HG02943 (cell line): Measurements from ENCODE around the gene REXO5.
A peak's percentile ranks its signal among the peaks of the same experiment; 100 is the strongest.
"Not testable (repeated sequence)": the region's sequence is repeated elsewhere in the genome, so short reads cannot be mapped to it uniquely, and the experiment has no call there.

Experiments
- ATAC-seq: cut with Tn5 transposase; IDR thresholded peaks from one replicate; pipeline ENCODE4 v1.9.1; 2021; ENCODE audit warnings: mild to moderate bottlenecking, low read depth, moderate library complexity; ENCODE audit not compliant: unreplicated experiment

Gene REXO5

DNA sequence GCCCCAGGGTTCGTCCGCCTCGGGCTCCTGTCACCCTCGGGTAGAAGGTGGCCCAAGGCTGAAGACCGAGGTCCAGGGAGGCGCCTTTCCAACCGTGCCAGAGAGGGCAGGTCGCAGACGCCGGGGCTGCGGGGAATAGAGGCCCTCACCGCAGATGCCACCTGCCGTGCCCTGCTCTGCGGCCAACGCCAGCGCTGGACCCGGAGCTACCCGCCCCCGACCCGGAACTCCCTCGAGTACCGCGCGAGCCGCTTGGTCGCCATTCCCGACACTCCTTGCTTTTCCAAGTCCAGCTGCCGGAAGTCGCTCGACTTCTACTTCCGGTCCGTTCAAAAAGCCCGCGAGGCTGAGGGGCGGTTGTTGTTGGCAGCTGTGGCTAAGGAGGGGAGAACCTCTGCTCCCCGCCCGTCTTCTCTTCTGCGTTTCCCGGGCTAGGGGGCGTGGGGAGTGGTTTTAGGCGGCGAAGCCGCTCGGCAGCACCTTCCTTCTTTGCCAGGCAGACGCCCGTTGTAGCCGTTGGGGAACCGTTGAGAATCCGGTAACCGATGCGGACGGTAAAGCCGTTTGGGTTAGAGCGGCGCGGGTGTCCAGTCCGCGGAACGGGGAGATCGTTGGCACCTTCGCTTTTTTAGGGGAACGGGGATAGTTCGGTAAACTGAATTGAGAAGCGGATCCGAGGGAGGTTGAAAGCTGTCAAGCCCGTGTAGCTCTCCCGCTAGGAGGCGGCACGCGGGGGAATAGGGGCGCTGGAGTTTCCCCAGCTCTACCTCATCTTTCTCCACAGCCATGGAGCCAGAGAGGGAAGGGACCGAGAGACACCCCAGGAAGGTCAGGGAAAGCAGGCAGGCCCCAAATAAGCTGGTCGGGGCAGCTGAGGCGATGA, at the start of gene REXO5, which contains the start of gene ERI2:
Gene REXO5, plus strand, starts transcription at position 360 of the 883 bp plus-strand sequence. Its CDS starts 427 bp downstream, at position 787.
Gene ERI2, minus strand, starts transcription at position 305 of the 883 bp plus-strand sequence. Its CDS starts 42 bp downstream, at position 263.
- peak; percentile 70 for ATAC-seq

GRCh38 chr16:20760346-20760745, 46.0 kb upstream of the REXO5 start:
- ATAC-seq, result no peak

GRCh38 chr16:20761175-20761574, 45.2 kb upstream of the REXO5 start:
- no peak for ATAC-seq

DNA sequence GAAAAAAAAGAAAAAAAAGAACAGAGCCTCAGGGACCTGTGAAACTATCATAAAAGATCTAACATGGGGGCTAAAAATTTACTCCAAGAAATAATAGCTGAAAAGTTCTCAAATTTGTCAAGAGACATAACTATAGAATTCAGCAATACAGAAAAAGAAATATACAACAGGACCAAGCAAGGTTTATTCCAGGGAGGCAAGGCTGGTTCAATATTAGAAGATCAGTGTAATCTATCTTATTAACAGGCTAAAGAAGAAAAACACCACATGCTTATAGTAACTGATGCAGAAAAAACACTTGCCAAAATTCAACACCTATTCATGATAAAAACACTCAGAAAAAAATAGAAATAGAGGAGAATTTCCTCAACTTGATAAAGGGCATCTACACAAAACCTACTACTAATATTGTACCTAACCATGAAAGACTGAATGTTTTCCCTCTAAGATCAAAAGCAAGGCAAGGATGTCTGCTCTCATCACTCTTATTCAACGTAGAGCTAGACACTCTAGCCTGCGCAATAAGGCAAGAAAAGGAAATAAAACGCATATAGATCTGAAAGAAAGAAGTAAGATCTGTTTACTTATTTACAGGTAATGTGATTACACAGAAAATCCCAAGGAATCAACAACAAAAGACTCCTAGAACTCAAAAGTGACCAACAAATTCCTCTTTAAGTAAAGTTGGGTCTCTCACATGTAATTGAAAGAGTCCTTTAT, 43.8 kb upstream of the REXO5 start:
- no peak for ATAC-seq

DNA sequence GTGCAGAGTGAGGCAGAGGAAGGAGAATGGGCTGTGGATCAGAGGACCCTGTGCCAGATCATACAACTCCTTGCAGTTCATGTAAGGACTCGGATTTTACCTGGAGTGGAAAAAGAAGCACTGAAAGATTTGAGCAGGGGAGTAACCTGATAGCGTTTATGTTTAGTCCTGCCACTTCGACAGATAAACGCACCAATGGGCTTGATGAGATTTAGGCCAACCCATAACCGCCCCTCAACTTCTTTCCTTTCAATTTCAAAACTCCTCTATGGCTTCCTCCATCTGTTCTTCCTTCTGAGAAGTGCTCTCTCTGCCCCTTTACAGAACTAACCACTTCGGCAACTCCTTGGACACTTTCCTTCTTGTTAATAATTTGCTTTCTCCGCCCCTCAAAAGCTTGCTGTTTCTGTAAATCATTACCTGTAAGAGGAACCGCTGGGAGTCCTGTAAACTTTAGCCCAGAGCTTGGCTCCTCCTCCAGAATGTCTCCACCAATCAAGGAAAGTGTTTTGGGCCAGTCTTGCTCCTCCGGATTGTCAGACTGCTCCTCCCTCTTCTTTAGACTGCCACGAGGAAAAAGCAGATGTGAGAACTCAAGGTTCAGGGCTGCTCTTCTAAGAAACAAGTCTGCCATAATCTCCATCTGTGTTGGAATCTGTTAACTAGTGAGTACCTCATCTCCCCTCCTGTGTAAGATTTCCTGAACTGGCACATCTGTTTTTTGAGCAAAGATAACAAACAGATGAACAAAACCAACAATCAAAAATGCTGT, 42.7 kb upstream of the REXO5 start, which contains the start of gene ACSM3:
Gene ACSM3, plus strand, starts transcription at position 554 of the 772 bp plus-strand sequence. CDS start 6,021 bp downstream, outside the sequence.
- ATAC-seq, result peak; percentile 99

GRCh38 chr16:20764448-20764847, 41.9 kb upstream of the REXO5 start:
- not testable (repeated sequence) for ATAC-seq

- no peak for ATAC-seq
Observed at GRCh38 chr16:20765732-20766131, 40.6 kb upstream of the REXO5 start.

GRCh38 chr16:20766294-20766693, 40.0 kb upstream of the REXO5 start:
- ATAC-seq, result no peak

DNA sequence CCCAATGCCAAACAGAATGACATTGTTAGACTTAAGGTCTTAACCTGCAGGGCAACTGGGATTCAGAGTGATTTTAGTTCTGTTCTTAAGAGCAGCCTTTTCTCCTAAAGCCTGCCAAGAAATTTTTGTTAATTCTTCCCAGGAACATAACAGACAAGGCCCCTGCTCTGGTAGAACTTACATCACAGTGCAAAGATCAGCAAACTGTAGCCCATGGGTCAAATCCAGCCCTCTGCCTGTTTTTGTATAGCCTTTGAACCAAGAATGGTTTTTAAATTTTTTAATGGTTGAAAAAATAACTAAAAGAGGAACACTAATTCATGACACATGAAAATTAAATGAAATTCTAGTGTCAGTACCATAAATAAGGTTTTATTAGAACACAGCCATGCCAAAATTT, 38.8 kb upstream of the REXO5 start:
- no peak for ATAC-seq

- ATAC-seq, result no peak
Observed at GRCh38 chr16:20768121-20768520, 38.2 kb upstream of the REXO5 start.

GRCh38 chr16:20768818-20769217, 37.5 kb upstream of the REXO5 start:
- no peak for ATAC-seq

DNA sequence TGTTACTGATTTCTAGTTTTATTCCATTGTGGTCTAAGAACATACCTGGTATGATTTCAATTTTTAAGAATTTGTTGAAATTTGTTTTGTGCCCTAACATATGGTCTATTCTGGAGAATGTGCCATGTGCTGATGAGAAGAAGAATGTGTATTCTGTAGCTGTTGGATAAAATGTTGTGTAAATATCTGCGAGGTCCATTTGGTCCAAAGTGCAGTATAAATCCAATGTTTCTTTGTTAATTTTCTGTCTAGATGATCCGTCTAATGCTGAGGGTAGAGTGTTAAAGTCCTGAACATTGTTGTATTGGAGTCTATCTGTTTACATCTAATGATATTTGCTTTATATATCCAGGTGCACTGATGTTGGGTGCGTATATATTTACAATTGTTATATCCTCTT, 32.6 kb upstream of the REXO5 start:
- ATAC-seq, result no peak

DNA sequence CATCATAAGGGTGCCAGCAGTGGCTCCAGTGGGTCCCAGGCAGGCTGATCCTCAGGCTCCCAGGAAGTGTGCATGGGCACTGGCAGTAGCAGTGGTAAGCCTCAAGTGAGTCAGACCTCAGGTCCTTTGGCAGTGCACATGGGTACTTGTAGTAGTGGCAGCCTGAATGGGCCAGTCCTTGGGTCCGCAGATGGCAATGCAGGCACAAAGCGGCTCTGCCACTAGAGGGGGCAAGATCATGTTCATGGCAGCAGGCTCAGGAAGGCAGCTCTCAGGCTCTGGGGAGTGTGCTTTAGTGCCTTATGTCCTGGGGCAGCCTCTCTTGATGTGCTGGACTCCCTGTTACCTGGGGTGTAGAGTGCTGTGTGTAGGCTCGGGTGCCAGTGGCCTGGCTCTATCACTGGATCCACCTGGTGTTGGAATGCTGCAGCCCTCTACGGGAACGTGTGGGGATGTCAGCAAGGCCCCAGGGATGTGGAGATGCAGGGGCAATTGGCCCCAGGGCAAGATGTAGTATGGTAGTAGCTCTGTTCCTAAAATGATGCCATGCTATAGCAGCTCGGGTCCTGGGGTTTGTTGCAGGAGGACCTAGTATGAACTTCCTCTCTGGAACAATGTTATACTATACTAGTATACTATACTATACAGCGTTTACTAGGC, 31.5 kb upstream of the REXO5 start:
- ATAC-seq, result no peak

DNA sequence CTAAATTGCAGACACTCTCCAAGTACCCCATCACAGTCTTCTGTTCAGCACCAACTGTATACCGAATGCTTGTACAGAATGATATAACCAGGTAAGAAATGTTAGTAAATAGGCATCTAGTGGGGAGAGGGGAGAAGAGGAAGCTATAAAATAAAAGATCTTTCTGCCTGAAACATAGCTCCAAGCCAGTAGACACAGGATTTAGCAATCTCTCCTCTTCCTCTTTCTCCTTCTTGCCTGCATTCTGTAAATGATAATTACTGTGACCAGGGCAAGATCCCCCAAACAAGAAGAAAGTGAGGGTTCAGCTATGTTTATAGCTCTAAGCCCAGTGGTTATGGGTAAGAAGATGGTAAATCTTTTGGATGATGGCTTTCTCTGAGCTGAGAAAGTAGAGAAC, 24.6 kb upstream of the REXO5 start:
- no peak for ATAC-seq

DNA sequence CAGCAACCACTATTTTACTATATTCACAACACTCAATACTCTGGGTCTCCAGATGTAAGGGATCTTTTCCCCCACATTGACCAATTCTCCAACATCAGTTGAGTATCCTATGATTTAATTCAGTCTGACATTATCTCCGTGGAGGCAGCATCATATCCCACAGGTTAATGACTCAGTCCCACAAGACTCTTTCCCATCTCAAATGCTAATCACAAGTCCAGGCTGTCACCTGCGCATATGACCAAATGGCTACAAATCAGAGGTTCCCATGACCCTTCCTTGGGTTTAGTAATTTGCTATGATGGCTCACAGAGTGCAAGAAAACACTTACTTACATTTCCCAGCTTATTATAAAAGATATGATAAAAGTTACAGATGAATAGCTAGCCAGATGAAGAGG, 23.9 kb upstream of the REXO5 start:
- no peak for ATAC-seq

DNA sequence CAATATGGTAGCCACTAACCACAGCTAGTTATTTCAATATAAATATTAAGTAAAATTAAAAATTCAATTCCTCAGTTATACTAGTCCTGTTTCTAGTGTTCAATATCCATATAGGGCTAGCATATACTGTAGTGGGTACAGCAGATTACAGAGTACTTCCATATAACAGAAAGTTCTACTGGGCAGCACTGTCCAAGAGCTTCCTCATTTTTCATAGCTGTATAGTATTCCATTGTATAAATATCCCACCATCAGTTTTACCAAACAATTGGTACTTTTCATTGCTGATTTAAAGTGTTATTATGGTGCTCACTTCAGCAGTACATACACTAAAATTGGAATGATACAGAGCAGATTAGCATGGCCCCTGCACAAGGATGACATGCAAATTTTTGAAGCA, 22.1 kb upstream of the REXO5 start:
- no peak for ATAC-seq

DNA sequence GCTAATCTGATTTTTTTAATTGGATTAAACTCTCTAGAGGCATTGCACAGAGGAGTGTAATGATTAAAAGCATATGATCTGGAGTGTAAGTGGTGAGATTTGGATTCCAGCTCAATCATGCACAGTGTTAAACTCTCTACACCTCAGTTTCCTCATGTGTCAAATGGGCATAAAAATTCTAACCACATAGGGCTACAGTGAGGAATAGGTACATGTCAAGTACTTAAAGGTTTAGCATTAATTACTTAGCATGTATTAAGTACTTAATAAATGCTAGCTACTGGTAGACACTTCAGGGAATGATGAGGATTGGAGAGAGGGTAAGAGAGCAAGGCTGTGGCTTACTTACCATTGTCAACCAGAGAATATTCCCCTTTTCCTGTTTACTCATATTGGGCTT, 17.2 kb upstream of the REXO5 start:
- no peak for ATAC-seq

GRCh38 chr16:20791923-20792612, 14.3 kb upstream of the REXO5 start:
- no peak for ATAC-seq

GRCh38 chr16:20798364-20798763, 8.0 kb upstream of the REXO5 start:
- ATAC-seq, result no peak

GRCh38 chr16:20799599-20799998, 6.7 kb upstream of the REXO5 start:
- no peak for ATAC-seq
